Endothelial cell of umbilical vein (primary cell): ENCODE data around the gene MACROH2A2. TPM values are rescaled to one million over a fixed set of nuclear protein-coding genes. Genes with fewer than 3 reads are reported as not detected.

ENCODE experiments used
- BruUV-seq: library from RNA; stranded (reverse); fragments of 400-500 nt; replicated peaks from 2 replicates; lab custom pipeline; 2021; lab: Mats Ljungman, UMichigan
- CTCF ChIA-PET: fragments of 300-600, 350-600 bp; sonication (Branson Sonifier 250); formaldehyde crosslinking; loops from one replicate; lab custom pipeline; 2021; ENCODE audit warnings: antibody characterized with exemption, inconsistent platforms; lab: Charles Lee
- POLR2A ChIA-PET: fragments of 300-600, 350-600 bp; sonication (Branson Sonifier 250); formaldehyde crosslinking; loops from one replicate; lab custom pipeline; 2021; ENCODE audit warnings: antibody characterized with exemption, inconsistent platforms; lab: Charles Lee
- DNase-seq: peaks from one replicate; pipeline ENCODE4 v3.0.0-alpha.2; 2011; ENCODE audit warnings: low read depth, low spot score
- FAIRE-seq: peaks from 2 replicates; lab custom pipeline; 2011; peaks lifted over from hg19 to GRCh38; lab: Jason Lieb, UNC
- H2AFZ ChIP-seq: 2 replicates; pipeline ENCODE4 v1.6.0; 2012; ENCODE audit warnings: low read depth, low read length, control low read depth, inconsistent platforms
- H3K27ac ChIP-seq: 2 replicates; pipeline ENCODE4 v1.5.1; 2011; ENCODE audit warnings: low read depth, mild to moderate bottlenecking, control low read depth, low read length, moderate library complexity; ENCODE audit not compliant: insufficient read depth
- H3K27me3 ChIP-seq, 2 experiments: 2 replicates each; pipeline versions ENCODE4 v1.6.0 to v1.6.1; 2011; ENCODE audit warnings: low read length in 2 of 2, mixed read lengths in 1 of 2; ENCODE audit not compliant: control insufficient read depth in 2 of 2, insufficient read depth in 2 of 2
- H3K36me3 ChIP-seq, 2 experiments: 2 replicates in 1 of 2; 3 replicates in 1 of 2; pipeline ENCODE4 v1.5.1; 2011; ENCODE audit warnings: low read length in 2 of 2, mild to moderate bottlenecking in 1 of 2, moderate library complexity in 1 of 2; ENCODE audit not compliant: control insufficient read depth in 2 of 2, insufficient read depth in 2 of 2; ENCODE audit errors: extremely low read depth in 1 of 2
- H3K4me1 ChIP-seq: 3 replicates; pipeline ENCODE4 v1.5.1; 2011; ENCODE audit warnings: mild to moderate bottlenecking, low read length; ENCODE audit not compliant: control insufficient read depth, insufficient read depth; ENCODE audit errors: extremely low read depth
- H3K4me2 ChIP-seq: 2 replicates; pipeline ENCODE4 v1.6.1; 2011; ENCODE audit warnings: low read length, control low read depth, mixed read lengths; ENCODE audit not compliant: insufficient read depth
- H3K4me3 ChIP-seq, 3 experiments: fragments of 200-600 bp in 1 of 3; sonication (generic), shearing (Covaris generic) in 1 of 3; replicated peaks in 1 of 3; 2 replicates each; pipeline ENCODE4 v1.5.1; 2011 to 2016; ENCODE audit warnings: control low read depth in 3 of 3, low read length in 3 of 3, mild to moderate bottlenecking in 2 of 3, inconsistent platforms in 1 of 3, low read depth in 1 of 3, moderate library complexity in 1 of 3; ENCODE audit not compliant: insufficient read depth in 1 of 3
- H3K79me2 ChIP-seq: 2 replicates; pipeline ENCODE4 v1.6.0; 2012; ENCODE audit warnings: low read length, inconsistent platforms; ENCODE audit not compliant: control insufficient read depth, insufficient read depth
- H3K9ac ChIP-seq: replicated peaks from 2 replicates; pipeline ENCODE3; 2011; ENCODE audit warnings: low read length, control low read depth; ENCODE audit not compliant: insufficient read depth; ENCODE audit errors: extremely low read depth
- H3K9me1 ChIP-seq: replicated peaks from 3 replicates; pipeline ENCODE4 v1.6.0; 2011; ENCODE audit warnings: mild to moderate bottlenecking, low read length; ENCODE audit not compliant: control insufficient read depth, insufficient read depth; ENCODE audit errors: extremely low read depth
- H3K9me3 ChIP-seq: replicated peaks from 2 replicates; pipeline ENCODE4 v1.5.1; 2012; ENCODE audit warnings: low read length, inconsistent platforms; ENCODE audit not compliant: control insufficient read depth, insufficient read depth
- H4K20me1 ChIP-seq: replicated peaks from 2 replicates; pipeline ENCODE3; 2011; ENCODE audit warnings: mild to moderate bottlenecking, low read length; ENCODE audit not compliant: control insufficient read depth, insufficient read depth; ENCODE audit errors: extremely low read depth
- CTCF ChIP-seq, 2 donors: IDR thresholded peaks; 1 replicate in 1 of 2; 2 replicates in 1 of 2; pipeline ENCODE4 v1.5.1; 2011; ENCODE audit warnings: low read length in 2 of 2, mild to moderate bottlenecking in 2 of 2, moderate library complexity in 2 of 2, control low read depth in 1 of 2, inconsistent platforms in 1 of 2, low read depth in 1 of 2; ENCODE audit not compliant: insufficient read depth in 1 of 2; ENCODE audit errors: extremely low read depth in 1 of 2
- EZH2 ChIP-seq: IDR thresholded peaks from 2 replicates; pipeline ENCODE4 v1.6.1; 2012; ENCODE audit warnings: borderline replicate concordance, low read depth, mild to moderate bottlenecking, moderate library complexity, low read length, inconsistent platforms; ENCODE audit not compliant: severe bottlenecking
- FOS ChIP-seq: IDR thresholded peaks from 2 replicates; pipeline ENCODE4 v1.6.1; 2011; ENCODE audit warnings: mild to moderate bottlenecking, low read length, moderate library complexity, borderline replicate concordance; ENCODE audit not compliant: insufficient read depth
- GATA2 ChIP-seq: IDR thresholded peaks from 2 replicates; pipeline ENCODE4 v1.7.0; 2011; ENCODE audit warnings: low read depth, mild to moderate bottlenecking, moderate library complexity, mixed read lengths, low read length; ENCODE audit not compliant: insufficient read length, insufficient read depth
- JUN ChIP-seq: IDR thresholded peaks from 2 replicates; pipeline ENCODE4 v1.6.1; 2011; ENCODE audit warnings: borderline replicate concordance, low read depth; ENCODE audit not compliant: insufficient read length, insufficient read depth
- MAX ChIP-seq: IDR thresholded peaks from 2 replicates; pipeline ENCODE4 v1.6.1; 2011; ENCODE audit not compliant: insufficient read depth, insufficient read length
- POLR2A ChIP-seq: IDR thresholded peaks from 2 replicates; pipeline ENCODE4 v1.6.1; 2012; ENCODE audit warnings: low read depth, mild to moderate bottlenecking, control low read depth, low read length
- dilution Hi-C: fragments of 300-500 bp; cut with MboI; formaldehyde crosslinking; loops from one replicate; pipeline ENCODE4 v1.15.0; 2019; ENCODE audit warnings: low sequenced_read_pairs; ENCODE audit not compliant: extremely low pct_ligation_motif_present
- intact Hi-C: fragments of 100-400 bp; cut with micrococcal nuclease; formaldehyde crosslinking; loops from one replicate; pipeline ENCODE4 v1.10.0; 2022
- polyA plus RNA-seq, 4 experiments: library from polyadenylated mRNA; depleted of rRNA in 3 of 4; stranded (reverse) in 3 of 4; unstranded in 1 of 4; fragments of >200 nt; gene quantifications; 2 replicates each; pipeline versions ENCODE4 v1.2.1 to v1.2.3, GENCODE V29; 2011 to 2012; ENCODE audit warnings: missing spikeins in 1 of 4
- total RNA-seq: library from RNA; stranded (reverse); gene quantifications from 2 replicates; pipeline ENCODE4 v1.2.3, GENCODE V29; 2021

MACROH2A2 gene
- total and polyA plus RNA-seq, 2 donors (not counting 3 experiments of a cell fraction or from before 2014, with no cell fraction given), result 0.08 TPM; not detected in 1

GRCh38 chr10:70147259-70147625 lies 94.6 kb downstream of the MACROH2A2 start:
- FAIRE-seq (no peak), DNase-seq (no peak)
- no peaks in the 10 kb centered on the region for H3K9me3 ChIP-seq
- H3K4me1 ChIP-seq, result peaks cover 11% of the 10 kb centered on the region
- no peak overlapping the region for H3K9ac ChIP-seq
- ChIA-PET CTCF (interaction anchor here (1.0 to 3.4 kb wide), 19 partner anchors 11 to 431 kb away, joined by 3 to 95 read pairs (median 6); partner anchors contain the start of genes AIFM2 and SAR1A), POLR2A (interaction anchor here (0.7 to 1.8 kb wide), 2 partner anchors 24 to 447 kb away, joined by 3 to 24 read pairs; partner anchors contain the start of gene SAR1A)
- H4K20me1 ChIP-seq, result no peaks in the 10 kb centered on the region
- TF ChIP-seq JUN (no peak), MAX (no peak), FOS (no peak), EZH2 (no peak)
- H3K36me3 ChIP-seq, result peaks cover 5 to 10% of the 10 kb centered on the region in 2 experiments
- dilution Hi-C loops (no loop called here), intact Hi-C loops (loop anchor here (5.0 kb wide), 3 partner anchors 55 to 235 kb away; partner anchors contain the start of genes LRRC20 and PPA1)
- H3K9me1 ChIP-seq, result no peaks in the 10 kb centered on the region
- H3K27me3 ChIP-seq, result no peaks in the 10 kb centered on the region
- H3K4me2 ChIP-seq, result peak overlapping the region; percentile 55
- H3K79me2 ChIP-seq, result peaks cover 7% of the 10 kb centered on the region
- H2AFZ ChIP-seq, result no peak overlapping the region
- no TSS peak for BruUV-seq
- no peak overlapping the region for H3K4me3 ChIP-seq
- H3K27ac ChIP-seq, result no peak overlapping the region

GRCh38 chr10:70148516-70148915 lies 95.9 kb downstream of the MACROH2A2 start:
- no peak overlapping the region for H3K27ac ChIP-seq
- FAIRE-seq, result peak; percentile 49
- no TSS peak for BruUV-seq

More at GRCh38 chr10:70148516-70148915, 95.9 kb downstream of the MACROH2A2 start:
- ChIA-PET CTCF (no interaction called here), POLR2A (no interaction called here)
- peaks cover 7% of the 10 kb centered on the region for H3K79me2 ChIP-seq
- no peaks in the 10 kb centered on the region for H3K9me3 ChIP-seq
- dilution Hi-C loops (no loop called here), intact Hi-C loops (loop anchor here (5.0 kb wide), 3 partner anchors 54 to 234 kb away; partner anchors contain the start of genes LRRC20 and PPA1)
- no peaks in the 10 kb centered on the region for H3K27me3 ChIP-seq
- H3K9me1 ChIP-seq, result no peaks in the 10 kb centered on the region
- H4K20me1 ChIP-seq, result no peaks in the 10 kb centered on the region
- H3K4me3 ChIP-seq, result no peak overlapping the region
- no peak overlapping the region for H3K9ac ChIP-seq
- no peak for DNase-seq
- peaks cover 11% of the 10 kb centered on the region for H3K4me1 ChIP-seq
- TF ChIP-seq CTCF (IDR thresholded peaks at IDR 0.05; ENCODE audit: extremely low read depth in 1 of 2, insufficient read depth in 1 of 2, low read depth in 1 of 2, low read length in 2 of 2) (no peak), GATA2 (no peak), MAX (no peak), POLR2A (no peak)
- no peak overlapping the region for H3K4me2 ChIP-seq
- no peak overlapping the region for H2AFZ ChIP-seq
- H3K36me3 ChIP-seq, result peaks cover 10 to 14% of the 10 kb centered on the region in 2 experiments
